PC-9 (cell line): ENCODE results near the gene SRGAP3. TPM values are rescaled to one million over a fixed set of nuclear protein-coding genes. Genes with fewer than 3 reads are reported as not detected.

Source experiments
- BruUV-seq: library from RNA; stranded (reverse); fragments of 400-500 nt; replicated peaks from 2 replicates; lab custom pipeline; 2021; lab: Mats Ljungman, UMichigan
- CTCF ChIA-PET: fragments of 300-600 bp; sonication (Branson Sonifier 250); formaldehyde crosslinking; loops from one replicate; lab custom pipeline; 2022; ENCODE audit warnings: antibody characterized with exemption; lab: Charles Lee
- POLR2A ChIA-PET: fragments of 300-600 bp; sonication (Branson Sonifier 250); formaldehyde crosslinking; loops from one replicate; lab custom pipeline; 2022; ENCODE audit warnings: antibody characterized with exemption; ENCODE audit not compliant: unreplicated experiment; lab: Charles Lee
- DNase-seq, 2 experiments: peaks; one replicate each; pipeline versions ENCODE4 v3.0.0 to v3.0.0-alpha.2; 2015 to 2022; ENCODE audit warnings: mixed read lengths in 1 of 2
- H2AFZ ChIP-seq: fragments of 200-600 bp; sonication (generic); 2 replicates; pipeline ENCODE4 v1.8.1; 2017; ENCODE audit warnings: antibody characterized with exemption
- H3F3A ChIP-seq: fragments of 200-600 bp; sonication (generic); 2 replicates; pipeline ENCODE4 v1.8.1; 2017; ENCODE audit warnings: antibody characterized with exemption, mild to moderate bottlenecking, low read depth; ENCODE audit not compliant: insufficient read depth
- H3K27ac ChIP-seq: fragments of 200-600 bp; sonication (generic); 2 replicates; pipeline ENCODE4 v1.6.1; 2016; ENCODE audit warnings: mixed run types
- H3K27me3 ChIP-seq: fragments of 200-600 bp; sonication (generic); 2 replicates; pipeline ENCODE4 v1.6.1; 2016; ENCODE audit warnings: low read depth, mixed run types; ENCODE audit not compliant: insufficient read depth
- H3K36me3 ChIP-seq: fragments of 200-600 bp; sonication (generic); 2 replicates; pipeline ENCODE4 v1.6.1; 2016; ENCODE audit warnings: low read depth, mixed run types
- H3K4me1 ChIP-seq: fragments of 200-600 bp; sonication (generic); replicated peaks from 2 replicates; pipeline ENCODE4 v1.6.1; 2016; ENCODE audit warnings: mixed run types; ENCODE audit not compliant: insufficient read depth
- H3K4me2 ChIP-seq: fragments of 200-600 bp; sonication (generic); 2 replicates; pipeline ENCODE4 v1.6.1; 2017; ENCODE audit warnings: mixed run types
- H3K4me3 ChIP-seq: fragments of 200-600 bp; sonication (generic); 2 replicates; pipeline ENCODE4 v1.6.1; 2016; ENCODE audit warnings: mixed run types
- H3K79me2 ChIP-seq: fragments of 200-600 bp; sonication (generic); 2 replicates; pipeline ENCODE4 v1.6.1; 2017; ENCODE audit warnings: low read depth, mixed run types
- H3K9me2 ChIP-seq: fragments of 200-600 bp; sonication (generic); 2 replicates; pipeline ENCODE4 v1.8.1; 2017; ENCODE audit warnings: mild to moderate bottlenecking; ENCODE audit not compliant: insufficient read depth
- H3K9me3 ChIP-seq: fragments of 200-600 bp; sonication (generic); 2 replicates; pipeline ENCODE4 v1.8.1; 2016; ENCODE audit warnings: low read depth; ENCODE audit not compliant: insufficient read depth
- H4K20me1 ChIP-seq: fragments of 200-600 bp; sonication (generic); 2 replicates; pipeline ENCODE4 v1.8.1; 2017; ENCODE audit not compliant: insufficient read depth
- EZH2 ChIP-seq: fragments of 200-600 bp; sonication (generic); IDR thresholded peaks from 2 replicates; pipeline ENCODE4 v1.8.0; 2017; ENCODE audit warnings: antibody characterized with exemption, low read depth
- intact Hi-C: fragments of 100-400 bp; cut with micrococcal nuclease; formaldehyde crosslinking; loops from one replicate; pipeline ENCODE4 v1.10.0; 2022; ENCODE audit not compliant: unreplicated experiment
- total RNA-seq: library from RNA; stranded (reverse); gene quantifications from 2 replicates; pipeline ENCODE4 v1.2.3, GENCODE V29; 2021
- TF ChIP-seq, protein P1 (sequence below): fragments of 200-600 bp; sonication (generic); conservative IDR thresholded peaks from 2 replicates; pipeline ENCODE4 v1.6.1; 2017; ENCODE audit warnings: mixed run types, antibody characterized with exemption, mild to moderate bottlenecking, moderate library complexity

SRGAP3 gene
- total RNA-seq, 1 experiment from 2014 or later: 17.5 TPM

DNA sequence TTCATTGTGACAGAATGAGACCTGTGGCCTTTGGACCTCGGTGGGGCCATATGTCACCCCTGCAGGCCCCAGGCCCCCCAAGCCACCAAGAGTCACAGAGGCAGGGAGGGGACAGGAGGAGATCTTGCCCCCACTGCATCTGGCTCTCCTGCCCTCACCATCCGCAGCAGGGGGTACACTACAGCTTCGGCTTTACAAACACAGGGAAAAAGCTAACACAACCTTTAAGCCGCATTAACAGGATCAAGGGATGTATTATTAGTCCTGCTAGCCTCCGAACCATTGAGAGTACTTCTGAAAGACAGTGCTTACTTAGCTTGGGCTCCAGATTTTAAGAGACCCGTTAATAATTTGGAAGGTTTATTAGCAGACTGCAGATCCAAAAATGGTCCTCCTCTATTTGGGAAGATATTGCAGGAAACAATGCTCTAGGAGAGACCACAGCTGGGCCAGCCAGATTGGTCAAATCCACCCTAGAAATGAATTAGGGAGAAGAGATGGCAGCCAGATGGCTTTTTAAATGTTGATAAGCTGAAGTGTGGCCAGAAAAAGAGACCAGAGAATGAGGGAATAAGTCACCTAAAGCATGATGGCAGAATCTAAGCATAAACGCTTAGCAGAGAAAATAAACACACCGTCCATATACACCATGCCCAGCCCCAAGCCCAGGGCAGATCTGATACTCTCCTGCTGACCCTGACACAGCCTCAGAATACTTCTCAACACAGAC, 31.5 kb downstream of the SRGAP3 start:
- no peak for DNase-seq
- Histone ChIP-seq H2AFZ (no peak overlapping the region), H3K9me3 (no peaks in the 10 kb centered on the region), H3K4me2 (no peak overlapping the region), H4K20me1 (no peaks in the 10 kb centered on the region), H3K79me2 (no peaks in the 10 kb centered on the region), H3K9me2 (no peaks in the 10 kb centered on the region), H3K27ac (no peak overlapping the region), H3F3A (peaks cover 7% of the 10 kb centered on the region; the same call in 1 of the 2 replicates), H3K27me3 (no peaks in the 10 kb centered on the region), H3K4me1 (peaks cover 14% of the 10 kb centered on the region), H3K36me3 (no peaks in the 10 kb centered on the region), H3K4me3 (no peak overlapping the region)
- no peak for TF ChIP-seq EZH2
- intact Hi-C loops: no loop called here
- BruUV-seq: no TSS peak
- POLR2A ChIA-PET: no interaction called here
- CTCF ChIA-PET: no interaction called here

DNA sequence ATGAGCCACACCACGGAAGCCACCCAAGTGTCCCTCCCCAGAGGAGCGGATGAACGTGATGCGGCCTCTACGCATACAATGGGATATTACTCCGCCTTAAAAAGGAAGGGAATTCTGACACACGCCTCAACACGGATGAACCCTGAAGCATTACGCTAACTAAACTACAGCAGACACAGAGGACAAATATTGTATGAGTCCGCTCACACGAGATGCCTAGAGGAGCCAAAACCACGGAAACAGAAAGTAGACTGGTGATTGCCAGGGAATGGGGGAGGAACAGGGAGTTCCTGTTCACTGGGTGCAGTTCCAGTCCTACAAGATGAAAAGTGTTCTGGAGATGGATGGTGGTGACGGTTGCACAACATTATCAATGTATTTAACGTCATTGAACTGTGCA, 32.7 kb downstream of the SRGAP3 start:
- Histone ChIP-seq H2AFZ (no peak overlapping the region), H3K4me3 (no peak overlapping the region), H3K9me3 (no peaks in the 10 kb centered on the region), H3K4me2 (no peak overlapping the region), H3K4me1 (peaks cover 14% of the 10 kb centered on the region), H3K27ac (no peak overlapping the region), H3K9me2 (no peaks in the 10 kb centered on the region), H3K27me3 (no peaks in the 10 kb centered on the region), H3F3A (peaks cover 7% of the 10 kb centered on the region; the same call in 1 of the 2 replicates), H3K79me2 (no peaks in the 10 kb centered on the region), H3K36me3 (no peaks in the 10 kb centered on the region), H4K20me1 (no peaks in the 10 kb centered on the region)
- intact Hi-C loops: no loop called here
- POLR2A ChIA-PET: no interaction called here
- CTCF ChIA-PET: no interaction called here
- no TSS peak for BruUV-seq
- no peak for DNase-seq
- no peak for TF ChIP-seq EZH2
- TF ChIP-seq, protein P1, sequence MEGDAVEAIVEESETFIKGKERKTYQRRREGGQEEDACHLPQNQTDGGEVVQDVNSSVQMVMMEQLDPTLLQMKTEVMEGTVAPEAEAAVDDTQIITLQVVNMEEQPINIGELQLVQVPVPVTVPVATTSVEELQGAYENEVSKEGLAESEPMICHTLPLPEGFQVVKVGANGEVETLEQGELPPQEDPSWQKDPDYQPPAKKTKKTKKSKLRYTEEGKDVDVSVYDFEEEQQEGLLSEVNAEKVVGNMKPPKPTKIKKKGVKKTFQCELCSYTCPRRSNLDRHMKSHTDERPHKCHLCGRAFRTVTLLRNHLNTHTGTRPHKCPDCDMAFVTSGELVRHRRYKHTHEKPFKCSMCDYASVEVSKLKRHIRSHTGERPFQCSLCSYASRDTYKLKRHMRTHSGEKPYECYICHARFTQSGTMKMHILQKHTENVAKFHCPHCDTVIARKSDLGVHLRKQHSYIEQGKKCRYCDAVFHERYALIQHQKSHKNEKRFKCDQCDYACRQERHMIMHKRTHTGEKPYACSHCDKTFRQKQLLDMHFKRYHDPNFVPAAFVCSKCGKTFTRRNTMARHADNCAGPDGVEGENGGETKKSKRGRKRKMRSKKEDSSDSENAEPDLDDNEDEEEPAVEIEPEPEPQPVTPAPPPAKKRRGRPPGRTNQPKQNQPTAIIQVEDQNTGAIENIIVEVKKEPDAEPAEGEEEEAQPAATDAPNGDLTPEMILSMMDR: no peak

DNA sequence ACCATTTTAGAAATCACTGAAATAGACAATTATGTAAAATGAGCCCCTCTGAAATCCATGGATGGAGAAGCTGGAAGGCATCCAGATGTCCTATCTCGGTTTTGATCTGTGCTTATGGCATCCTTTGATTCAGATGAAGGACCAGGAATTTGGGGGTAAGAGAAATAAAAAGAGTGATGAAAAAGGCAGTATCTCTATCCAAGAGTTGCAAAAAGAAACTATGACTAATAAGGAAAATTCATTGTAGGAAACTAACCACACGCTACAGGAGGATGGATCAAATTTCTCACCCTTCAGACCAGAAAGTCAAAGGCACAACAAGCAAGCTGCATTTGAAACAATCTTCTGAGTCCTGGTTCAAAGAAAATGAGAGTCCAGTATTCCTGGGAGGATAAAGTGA, 34.8 kb downstream of the SRGAP3 start:
- no peaks in the 10 kb centered on the region for H3K9me2 ChIP-seq
- DNase-seq: peak; percentile 12 to 74
- no peaks in the 10 kb centered on the region for H3K79me2 ChIP-seq
- no peaks in the 10 kb centered on the region for H3K9me3 ChIP-seq
- H3F3A ChIP-seq: peaks cover 7% of the 10 kb centered on the region; the same call in 1 of the 2 replicates
- POLR2A ChIA-PET: interaction anchor here (0.5 to 0.6 kb wide), 3 partner anchors 35 to 400 kb away, joined by 3 to 4 read pairs (median 4); partner anchors contain the start of gene SRGAP3
- peak overlapping the region; percentile 64 for H3K27ac ChIP-seq
- H4K20me1 ChIP-seq: no peaks in the 10 kb centered on the region
- H3K4me3 ChIP-seq: no peak overlapping the region
- intact Hi-C loops: loop anchor here (1.0 kb wide), 2 partner anchors 35 to 39 kb away; partner anchors contain the start of gene SRGAP3
- H3K4me2 ChIP-seq: peak overlapping the region; percentile 36
- TF ChIP-seq, protein P1: no peak
- no peak for TF ChIP-seq EZH2
- CTCF ChIA-PET: no interaction called here
- H3K27me3 ChIP-seq: no peaks in the 10 kb centered on the region
- peak overlapping the region; percentile 40; the same call in 1 of the 2 replicates for H2AFZ ChIP-seq
- no peaks in the 10 kb centered on the region for H3K36me3 ChIP-seq
- peaks cover 14% of the 10 kb centered on the region for H3K4me1 ChIP-seq
- BruUV-seq: no TSS peak
